ENCODE measurements around the gene PPP4R1.

DNA sequence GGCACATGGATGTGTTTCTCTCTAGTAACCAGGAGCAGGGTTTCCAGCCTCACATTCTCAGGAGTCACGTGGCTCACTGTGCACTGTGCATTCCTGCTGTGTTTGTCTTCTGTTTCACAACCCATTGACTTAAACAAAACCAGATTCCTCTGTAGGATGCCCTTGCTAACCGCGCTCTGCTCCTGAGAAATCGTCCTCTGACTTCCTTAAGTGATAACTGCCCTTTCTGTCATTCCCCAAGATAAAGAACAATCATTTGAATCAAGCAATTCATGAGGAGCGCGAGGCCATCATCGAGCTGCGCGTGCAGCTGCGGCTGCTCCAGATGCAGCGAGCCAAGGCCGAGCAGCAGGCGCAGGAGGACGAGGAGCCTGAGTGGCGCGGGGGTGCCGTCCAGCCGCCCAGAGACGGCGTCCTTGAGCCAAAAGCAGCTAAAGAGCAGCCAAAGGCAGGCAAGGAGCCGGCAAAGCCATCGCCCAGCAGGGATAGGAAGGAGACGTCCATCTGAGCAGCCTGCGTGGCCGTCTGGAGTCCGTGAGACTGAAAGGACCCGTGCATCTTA lies 78.8 kb downstream of the PPP4R1 start:
- TF ChIP-seq, protein P1, sequence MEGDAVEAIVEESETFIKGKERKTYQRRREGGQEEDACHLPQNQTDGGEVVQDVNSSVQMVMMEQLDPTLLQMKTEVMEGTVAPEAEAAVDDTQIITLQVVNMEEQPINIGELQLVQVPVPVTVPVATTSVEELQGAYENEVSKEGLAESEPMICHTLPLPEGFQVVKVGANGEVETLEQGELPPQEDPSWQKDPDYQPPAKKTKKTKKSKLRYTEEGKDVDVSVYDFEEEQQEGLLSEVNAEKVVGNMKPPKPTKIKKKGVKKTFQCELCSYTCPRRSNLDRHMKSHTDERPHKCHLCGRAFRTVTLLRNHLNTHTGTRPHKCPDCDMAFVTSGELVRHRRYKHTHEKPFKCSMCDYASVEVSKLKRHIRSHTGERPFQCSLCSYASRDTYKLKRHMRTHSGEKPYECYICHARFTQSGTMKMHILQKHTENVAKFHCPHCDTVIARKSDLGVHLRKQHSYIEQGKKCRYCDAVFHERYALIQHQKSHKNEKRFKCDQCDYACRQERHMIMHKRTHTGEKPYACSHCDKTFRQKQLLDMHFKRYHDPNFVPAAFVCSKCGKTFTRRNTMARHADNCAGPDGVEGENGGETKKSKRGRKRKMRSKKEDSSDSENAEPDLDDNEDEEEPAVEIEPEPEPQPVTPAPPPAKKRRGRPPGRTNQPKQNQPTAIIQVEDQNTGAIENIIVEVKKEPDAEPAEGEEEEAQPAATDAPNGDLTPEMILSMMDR (IDR thresholded peaks at IDR 0.05; ENCODE audit: poor library complexity, severe bottlenecking), result no peak
- TF ChIP-seq EZH2 (IDR thresholded peaks at IDR 0.05; ENCODE audit: borderline replicate concordance, insufficient read depth, low read length, poor library complexity, severe bottlenecking) (no peak), EP300 (conservative IDR thresholded peaks at IDR 0.05; ENCODE audit: poor library complexity, severe bottlenecking) (no peak), TAF1 (IDR thresholded peaks at IDR 0.05; ENCODE audit: low read depth) (no peak), SMC3 (conservative IDR thresholded peaks at IDR 0.05; ENCODE audit: poor library complexity) (no peak), POLR2AphosphoS5 (IDR thresholded peaks at IDR 0.05) (no peak), MXI1 (conservative IDR thresholded peaks at IDR 0.05; ENCODE audit: poor library complexity, severe bottlenecking) (no peak), RAD21 (conservative IDR thresholded peaks at IDR 0.05) (no peak)
- TF ChIP-seq, protein P2, sequence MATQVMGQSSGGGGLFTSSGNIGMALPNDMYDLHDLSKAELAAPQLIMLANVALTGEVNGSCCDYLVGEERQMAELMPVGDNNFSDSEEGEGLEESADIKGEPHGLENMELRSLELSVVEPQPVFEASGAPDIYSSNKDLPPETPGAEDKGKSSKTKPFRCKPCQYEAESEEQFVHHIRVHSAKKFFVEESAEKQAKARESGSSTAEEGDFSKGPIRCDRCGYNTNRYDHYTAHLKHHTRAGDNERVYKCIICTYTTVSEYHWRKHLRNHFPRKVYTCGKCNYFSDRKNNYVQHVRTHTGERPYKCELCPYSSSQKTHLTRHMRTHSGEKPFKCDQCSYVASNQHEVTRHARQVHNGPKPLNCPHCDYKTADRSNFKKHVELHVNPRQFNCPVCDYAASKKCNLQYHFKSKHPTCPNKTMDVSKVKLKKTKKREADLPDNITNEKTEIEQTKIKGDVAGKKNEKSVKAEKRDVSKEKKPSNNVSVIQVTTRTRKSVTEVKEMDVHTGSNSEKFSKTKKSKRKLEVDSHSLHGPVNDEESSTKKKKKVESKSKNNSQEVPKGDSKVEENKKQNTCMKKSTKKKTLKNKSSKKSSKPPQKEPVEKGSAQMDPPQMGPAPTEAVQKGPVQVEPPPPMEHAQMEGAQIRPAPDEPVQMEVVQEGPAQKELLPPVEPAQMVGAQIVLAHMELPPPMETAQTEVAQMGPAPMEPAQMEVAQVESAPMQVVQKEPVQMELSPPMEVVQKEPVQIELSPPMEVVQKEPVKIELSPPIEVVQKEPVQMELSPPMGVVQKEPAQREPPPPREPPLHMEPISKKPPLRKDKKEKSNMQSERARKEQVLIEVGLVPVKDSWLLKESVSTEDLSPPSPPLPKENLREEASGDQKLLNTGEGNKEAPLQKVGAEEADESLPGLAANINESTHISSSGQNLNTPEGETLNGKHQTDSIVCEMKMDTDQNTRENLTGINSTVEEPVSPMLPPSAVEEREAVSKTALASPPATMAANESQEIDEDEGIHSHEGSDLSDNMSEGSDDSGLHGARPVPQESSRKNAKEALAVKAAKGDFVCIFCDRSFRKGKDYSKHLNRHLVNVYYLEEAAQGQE (IDR thresholded peaks at IDR 0.05; ENCODE audit: borderline replicate concordance), result no peak

Data from neural cell (in vitro differentiated cells).